Astrocyte (in vitro differentiated cells and primary cell): ENCODE measurements around the gene CAPZB. TPM values are rescaled to one million over a fixed set of nuclear protein-coding genes. Genes with fewer than 3 reads are reported as not detected.

Source experiments
- DNase-seq: peaks from one replicate; pipeline ENCODE4 v3.0.0-alpha.2; 2010; ENCODE audit warnings: low read depth
- FAIRE-seq: peaks from 2 replicates; lab custom pipeline; 2011; peaks lifted over from hg19 to GRCh38; lab: Jason Lieb, UNC
- H2AFZ ChIP-seq: 2 replicates; pipeline ENCODE4 v1.6.0; 2012; ENCODE audit warnings: low read depth, low read length, inconsistent platforms
- H3K27ac ChIP-seq: 2 replicates; pipeline ENCODE4 v1.5.1; 2011; ENCODE audit warnings: low read depth, low read length, inconsistent platforms
- H3K27me3 ChIP-seq: 2 replicates; pipeline ENCODE4 v1.6.0; 2011; ENCODE audit warnings: low read length, inconsistent platforms; ENCODE audit not compliant: insufficient read depth
- H3K36me3 ChIP-seq: 2 replicates; pipeline ENCODE4 v1.5.1; 2011; ENCODE audit warnings: low read length, inconsistent platforms; ENCODE audit not compliant: insufficient read depth
- H3K4me1 ChIP-seq: 2 replicates; pipeline ENCODE4 v1.5.1; 2011; ENCODE audit warnings: low read length, inconsistent platforms; ENCODE audit not compliant: insufficient read depth
- H3K4me2 ChIP-seq: 2 replicates; pipeline ENCODE4 v1.6.0; 2012; ENCODE audit warnings: low read length, inconsistent platforms
- H3K4me3 ChIP-seq: 2 replicates; pipeline ENCODE4 v1.5.1; 2011; ENCODE audit warnings: low read depth, mild to moderate bottlenecking, low read length, inconsistent platforms; ENCODE audit not compliant: insufficient read depth
- H3K79me2 ChIP-seq: 2 replicates; pipeline ENCODE4 v1.6.0; 2012; ENCODE audit warnings: mild to moderate bottlenecking, low read length, inconsistent platforms; ENCODE audit not compliant: insufficient read depth
- H3K9ac ChIP-seq: 2 replicates; pipeline ENCODE4 v1.6.0; 2012; ENCODE audit warnings: mild to moderate bottlenecking, low read length, inconsistent platforms
- H3K9me3 ChIP-seq: 2 replicates; pipeline ENCODE4 v1.5.1; 2012; ENCODE audit warnings: low read depth, mild to moderate bottlenecking, low read length, inconsistent platforms; ENCODE audit not compliant: insufficient read depth
- H4K20me1 ChIP-seq: 2 replicates; pipeline ENCODE4 v1.6.0; 2012; ENCODE audit warnings: low read length, inconsistent platforms; ENCODE audit not compliant: insufficient read depth
- H3K27ac Mint-ChIP-seq: one replicate; pipeline ENCODE4 v1.8.0; 2021; ENCODE audit warnings: mild to moderate bottlenecking, mixed read lengths; ENCODE audit not compliant: unreplicated experiment
- H3K27me3 Mint-ChIP-seq: one replicate; pipeline ENCODE4 v1.8.0; 2021; ENCODE audit warnings: low read depth, mixed read lengths; ENCODE audit not compliant: unreplicated experiment
- H3K36me3 Mint-ChIP-seq: one replicate; pipeline ENCODE4 v1.8.0; 2021; ENCODE audit warnings: low read depth, mixed read lengths; ENCODE audit not compliant: unreplicated experiment
- H3K4me1 Mint-ChIP-seq: one replicate; pipeline ENCODE4 v1.8.0; 2021; ENCODE audit warnings: low read depth, mixed read lengths; ENCODE audit not compliant: unreplicated experiment
- H3K4me3 Mint-ChIP-seq: one replicate; pipeline ENCODE4 v1.8.0; 2021; ENCODE audit warnings: mild to moderate bottlenecking, moderate library complexity, mixed read lengths; ENCODE audit not compliant: unreplicated experiment
- H3K9me3 Mint-ChIP-seq: one replicate; pipeline ENCODE4 v1.8.0; 2021; ENCODE audit warnings: mild to moderate bottlenecking, mixed read lengths; ENCODE audit not compliant: unreplicated experiment
- CTCF ChIP-seq: IDR thresholded peaks from 2 replicates; pipeline ENCODE4 v1.5.1; 2011; ENCODE audit warnings: low read depth, mild to moderate bottlenecking, inconsistent platforms, low read length, moderate library complexity; ENCODE audit not compliant: insufficient read depth
- EZH2 ChIP-seq: IDR thresholded peaks from 2 replicates; pipeline ENCODE4 v1.6.1; 2012; ENCODE audit warnings: mild to moderate bottlenecking, low read length, inconsistent platforms; ENCODE audit not compliant: insufficient read depth
- total RNA-seq: library from RNA; stranded (reverse); gene quantifications from 2 replicates; pipeline ENCODE4 v1.2.1, GENCODE V29; 2021

Gene CAPZB
- total RNA-seq, 1 donor from 2014 or later = 458 TPM

- peaks cover 22% of the 10 kb centered on the region for H3K4me1 Mint-ChIP-seq
- no peaks in the 10 kb centered on the region for H3K27me3 Mint-ChIP-seq
- peaks cover 79% of the 10 kb centered on the region for H3K79me2 ChIP-seq
- no peak overlapping the region for H3K4me3 ChIP-seq
- TF ChIP-seq EZH2 = no peak
- TF ChIP-seq CTCF = no peak
- H3K27me3 ChIP-seq = no peaks in the 10 kb centered on the region
- H3K9me3 ChIP-seq = no peaks in the 10 kb centered on the region
- peaks cover 35% of the 10 kb centered on the region for H3K36me3 ChIP-seq
- DNase-seq (no peak), FAIRE-seq (no peak)
- H3K9me3 Mint-ChIP-seq = peaks cover 4% of the 10 kb centered on the region
- no peak overlapping the region for H3K4me2 ChIP-seq
- no peak overlapping the region for H3K27ac ChIP-seq
- peaks cover 5% of the 10 kb centered on the region for H3K4me1 ChIP-seq
- peaks cover 29% of the 10 kb centered on the region for H3K36me3 Mint-ChIP-seq
- H2AFZ ChIP-seq = no peak overlapping the region
- no peak overlapping the region for H3K4me3 Mint-ChIP-seq
- H3K9ac ChIP-seq = no peak overlapping the region
- no peak overlapping the region for H3K27ac Mint-ChIP-seq
- H4K20me1 ChIP-seq = peaks cover 97% of the 10 kb centered on the region
Observed at GRCh38 chr1:19373211-19374082, 111.9 kb downstream of the CAPZB start.

- Histone ChIP-seq H3K36me3 (peaks cover 27% of the 10 kb centered on the region), H3K9ac (no peak overlapping the region), H3K4me1 (no peaks in the 10 kb centered on the region), H3K27me3 (no peaks in the 10 kb centered on the region), H3K4me2 (no peak overlapping the region), H4K20me1 (peaks cover 97% of the 10 kb centered on the region), H2AFZ (no peak overlapping the region), H3K79me2 (peaks cover 78% of the 10 kb centered on the region), H3K27ac (no peak overlapping the region), H3K9me3 (no peaks in the 10 kb centered on the region), H3K4me3 (no peak overlapping the region)
- Mint-ChIP-seq H3K4me3 (no peak overlapping the region), H3K27ac (peak overlapping the region; percentile 62), H3K27me3 (no peaks in the 10 kb centered on the region), H3K9me3 (peaks cover 4% of the 10 kb centered on the region), H3K4me1 (peaks cover 15% of the 10 kb centered on the region), H3K36me3 (peaks cover 23% of the 10 kb centered on the region)
- DNase-seq (no peak), FAIRE-seq (no peak)
- TF ChIP-seq CTCF (no peak), EZH2 (no peak)
Observed at GRCh38 chr1:19372602-19373001, 112.7 kb downstream of the CAPZB start.

GRCh38 chr1:19372136-19372514 lies 113.2 kb downstream of the CAPZB start:
- Histone ChIP-seq H4K20me1 (peaks cover 100% of the 10 kb centered on the region), H3K9ac (no peak overlapping the region), H3K4me1 (no peaks in the 10 kb centered on the region), H2AFZ (no peak overlapping the region), H3K27me3 (no peaks in the 10 kb centered on the region), H3K36me3 (peaks cover 23% of the 10 kb centered on the region), H3K9me3 (no peaks in the 10 kb centered on the region), H3K4me2 (no peak overlapping the region), H3K27ac (no peak overlapping the region), H3K4me3 (no peak overlapping the region), H3K79me2 (peaks cover 81% of the 10 kb centered on the region)
- Mint-ChIP-seq H3K4me1 (peaks cover 14% of the 10 kb centered on the region), H3K36me3 (peaks cover 22% of the 10 kb centered on the region), H3K27me3 (no peaks in the 10 kb centered on the region), H3K27ac (peak overlapping the region; percentile 62), H3K4me3 (no peak overlapping the region), H3K9me3 (peaks cover 4% of the 10 kb centered on the region)
- FAIRE-seq = no peak
- TF ChIP-seq CTCF (no peak), EZH2 (no peak)
- no peak for DNase-seq
